HepG2 (cell line): ENCODE measurements around the gene NELFCD. TPM values are rescaled to one million over a fixed set of nuclear protein-coding genes. Genes with fewer than 3 reads are reported as not detected.
A peak's percentile ranks its signal among the peaks of the same experiment; 100 is the strongest.

ENCODE experiments used
- ARHGAP35 ChIP-seq: sonication (generic); formaldehyde crosslinking; IDR thresholded peaks from 2 replicates; pipeline ENCODE4 v1.9.0; 2022; ENCODE audit warnings: mild to moderate bottlenecking, inconsistent platforms, moderate library complexity, missing genetic modification reagents, borderline replicate concordance
- HCFC1 ChIP-seq: fragments of 150-350 bp; IDR thresholded peaks from 2 replicates; pipeline ENCODE4 v1.6.1; 2014; ENCODE audit warnings: low read depth, low read length
- HDAC2 ChIP-seq: sonication (generic); formaldehyde crosslinking; IDR thresholded peaks from 2 replicates; pipeline ENCODE4 v1.4.0; 2020; ENCODE audit warnings: missing genetic modification reagents
- MIXL1 ChIP-seq: IDR thresholded peaks from 2 replicates; pipeline ENCODE4 v1.6.1; 2016
- MYC ChIP-seq: sonication (generic); formaldehyde crosslinking; IDR thresholded peaks from 2 replicates; pipeline ENCODE4 v1.9.0; 2021; ENCODE audit warnings: missing genetic modification reagents, borderline replicate concordance
- NFYC ChIP-seq: IDR thresholded peaks from 2 replicates; pipeline ENCODE4 v1.6.1; 2016; ENCODE audit warnings: missing genetic modification reagents, missing compliant biosample characterization
- REPIN1 ChIP-seq: sonication (generic); formaldehyde crosslinking; IDR thresholded peaks from 2 replicates; pipeline ENCODE4 v1.8.0; 2022; ENCODE audit warnings: missing genetic modification reagents, low read depth, mild to moderate bottlenecking, borderline replicate concordance
- TMF1 ChIP-seq: sonication (generic); formaldehyde crosslinking; IDR thresholded peaks from 2 replicates; pipeline ENCODE4 v1.8.1; 2022; ENCODE audit warnings: low read depth, missing genetic modification reagents
- ZNF121 ChIP-seq: sonication (generic); formaldehyde crosslinking; IDR thresholded peaks from 2 replicates; pipeline ENCODE4 v1.5.0; 2020; ENCODE audit warnings: mild to moderate bottlenecking, missing genetic modification reagents
- ZNF720 ChIP-seq: sonication (generic); formaldehyde crosslinking; IDR thresholded peaks from 2 replicates; pipeline ENCODE4 v1.4.0; 2020; ENCODE audit warnings: missing genetic modification reagents
- ZNF772 ChIP-seq: sonication (generic); formaldehyde crosslinking; IDR thresholded peaks from 2 replicates; pipeline ENCODE4 v1.5.0; 2020; ENCODE audit warnings: mild to moderate bottlenecking, missing genetic modification reagents
- ZZZ3 ChIP-seq: sonication (generic); formaldehyde crosslinking; IDR thresholded peaks from 2 replicates; pipeline ENCODE4 v1.4.0; 2020; ENCODE audit warnings: missing genetic modification reagents, mild to moderate bottlenecking, borderline replicate concordance
- polyA plus RNA-seq, 8 experiments: library from polyadenylated mRNA; depleted of rRNA in 3 of 8; stranded (reverse) in 7 of 8; unstranded in 1 of 8; fragments of >200 nt; fragmentation: Illumina TruSeq in 4 of 8; extraction: Trizol in 4 of 8; gene quantifications; 2 replicates each; pipeline versions ENCODE4 v1.2.1 to v1.2.3, GENCODE V29; 2011 to 2016; ENCODE audit warnings: low read depth in 4 of 8, missing spikeins in 1 of 8, mixed read lengths in 1 of 8; ENCODE audit not compliant: insufficient read depth in 1 of 8
- total RNA-seq, 5 experiments: library from RNA; depleted of rRNA; stranded (reverse); fragments of >200 nt; fragmentation: Illumina TruSeq; extraction: Trizol; gene quantifications; 2 replicates each; pipeline ENCODE4 v1.2.3, GENCODE V29; 2016; ENCODE audit warnings: low read depth in 1 of 5
- TF ChIP-seq, protein P1 (sequence below): sonication (generic); formaldehyde crosslinking; IDR thresholded peaks from 2 replicates; pipeline ENCODE4 v1.5.1; 2020; ENCODE audit warnings: missing genetic modification reagents, mild to moderate bottlenecking, borderline replicate concordance
- TF ChIP-seq, protein P2 (sequence below): sonication (generic); formaldehyde crosslinking; IDR thresholded peaks from 2 replicates; pipeline ENCODE4 v1.5.1; 2020; ENCODE audit warnings: missing genetic modification reagents, mild to moderate bottlenecking, borderline replicate concordance
- TF ChIP-seq, protein P3 (sequence below): IDR thresholded peaks from 2 replicates; pipeline ENCODE4 v1.6.1; 2016
- TF ChIP-seq, protein P4 (sequence below): sonication (generic); formaldehyde crosslinking; conservative IDR thresholded peaks from 2 replicates; pipeline ENCODE4 v1.4.0; 2020; ENCODE audit warnings: missing genetic modification reagents
- TF ChIP-seq, protein P5 (sequence below): sonication (generic); formaldehyde crosslinking; IDR thresholded peaks from 2 replicates; pipeline ENCODE4 v1.8.0; 2023; ENCODE audit warnings: mild to moderate bottlenecking, missing genetic modification reagents
- TF ChIP-seq, protein P6 (sequence below): sonication (generic); formaldehyde crosslinking; IDR thresholded peaks from 2 replicates; pipeline ENCODE4 v1.4.0; 2020; ENCODE audit warnings: low read depth, mild to moderate bottlenecking, missing genetic modification reagents

The NELFCD gene
- total and polyA plus RNA-seq, 2 of the 13 experiments (the other 11 are each of a cell fraction or from before 2014, with no cell fraction given) = 159 to 203 TPM

DNA sequence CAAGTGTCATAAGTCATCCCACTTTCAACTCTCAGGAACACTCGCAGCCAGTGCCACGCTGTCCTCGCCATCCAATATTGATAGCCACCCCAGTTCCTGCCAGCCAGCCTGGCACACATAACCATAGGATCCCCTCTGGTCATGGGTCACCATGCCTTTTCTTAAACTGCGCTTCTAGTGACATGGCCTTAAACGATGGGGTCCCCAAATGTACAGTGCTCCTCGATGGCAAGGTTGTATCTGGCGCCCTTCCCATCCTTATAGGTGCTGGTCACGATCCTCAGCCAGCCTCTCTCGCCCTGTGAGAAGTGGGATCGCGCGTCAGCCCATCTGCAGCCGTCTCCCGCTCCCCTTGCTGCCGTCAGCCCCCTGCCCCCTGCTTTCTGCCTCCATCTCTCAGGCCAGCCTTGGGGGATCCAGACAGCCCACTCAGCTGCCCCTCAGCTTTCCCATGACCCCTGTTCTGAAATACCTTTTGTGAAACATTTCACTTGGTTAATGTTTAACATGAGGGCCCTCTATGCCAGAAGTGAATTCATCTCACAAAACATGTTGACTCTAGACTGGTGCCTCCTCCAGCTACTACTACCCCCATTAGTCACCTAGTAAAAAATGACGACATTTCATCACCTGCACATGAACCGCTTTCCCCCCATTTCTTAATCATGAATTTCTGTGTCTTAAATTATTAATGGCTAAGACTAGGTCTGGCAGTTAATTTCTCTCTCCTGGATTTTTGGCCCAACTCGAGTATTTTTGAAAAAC is 14.6 kb downstream of the NELFCD start (continued):
- TF ChIP-seq TMF1 (no peak), ZNF720 (no peak), MIXL1 (peak; percentile 82), ZNF772 (CRISPR knock-in tag) (no peak), HCFC1 (no peak; the same call in 1 of the 2 replicates), REPIN1 (CRISPR knock-in tag) (no peak; the same call in 1 of the 2 replicates), ZNF121 (CRISPR knock-in tag) (no peak), HDAC2 (CRISPR knock-in tag) (no peak; the same call in 1 of the 2 replicates), ZZZ3 (CRISPR knock-in tag) (no peak), NFYC (no peak), MYC (CRISPR knock-in tag) (peak; percentile 45; the same call in 1 of the 2 replicates), ARHGAP35 (CRISPR knock-in tag) (peak; percentile 50; the same call in 1 of the 2 replicates)
- TF ChIP-seq, protein P1, sequence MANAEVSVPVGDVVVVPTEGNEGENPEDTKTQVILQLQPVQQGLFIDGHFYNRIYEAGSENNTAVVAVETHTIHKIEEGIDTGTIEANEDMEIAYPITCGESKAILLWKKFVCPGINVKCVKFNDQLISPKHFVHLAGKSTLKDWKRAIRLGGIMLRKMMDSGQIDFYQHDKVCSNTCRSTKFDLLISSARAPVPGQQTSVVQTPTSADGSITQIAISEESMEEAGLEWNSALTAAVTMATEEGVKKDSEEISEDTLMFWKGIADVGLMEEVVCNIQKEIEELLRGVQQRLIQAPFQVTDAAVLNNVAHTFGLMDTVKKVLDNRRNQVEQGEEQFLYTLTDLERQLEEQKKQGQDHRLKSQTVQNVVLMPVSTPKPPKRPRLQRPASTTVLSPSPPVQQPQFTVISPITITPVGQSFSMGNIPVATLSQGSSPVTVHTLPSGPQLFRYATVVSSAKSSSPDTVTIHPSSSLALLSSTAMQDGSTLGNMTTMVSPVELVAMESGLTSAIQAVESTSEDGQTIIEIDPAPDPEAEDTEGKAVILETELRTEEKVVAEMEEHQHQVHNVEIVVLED = no peak; the same call in 1 of the 2 replicates
- TF ChIP-seq, protein P2, sequence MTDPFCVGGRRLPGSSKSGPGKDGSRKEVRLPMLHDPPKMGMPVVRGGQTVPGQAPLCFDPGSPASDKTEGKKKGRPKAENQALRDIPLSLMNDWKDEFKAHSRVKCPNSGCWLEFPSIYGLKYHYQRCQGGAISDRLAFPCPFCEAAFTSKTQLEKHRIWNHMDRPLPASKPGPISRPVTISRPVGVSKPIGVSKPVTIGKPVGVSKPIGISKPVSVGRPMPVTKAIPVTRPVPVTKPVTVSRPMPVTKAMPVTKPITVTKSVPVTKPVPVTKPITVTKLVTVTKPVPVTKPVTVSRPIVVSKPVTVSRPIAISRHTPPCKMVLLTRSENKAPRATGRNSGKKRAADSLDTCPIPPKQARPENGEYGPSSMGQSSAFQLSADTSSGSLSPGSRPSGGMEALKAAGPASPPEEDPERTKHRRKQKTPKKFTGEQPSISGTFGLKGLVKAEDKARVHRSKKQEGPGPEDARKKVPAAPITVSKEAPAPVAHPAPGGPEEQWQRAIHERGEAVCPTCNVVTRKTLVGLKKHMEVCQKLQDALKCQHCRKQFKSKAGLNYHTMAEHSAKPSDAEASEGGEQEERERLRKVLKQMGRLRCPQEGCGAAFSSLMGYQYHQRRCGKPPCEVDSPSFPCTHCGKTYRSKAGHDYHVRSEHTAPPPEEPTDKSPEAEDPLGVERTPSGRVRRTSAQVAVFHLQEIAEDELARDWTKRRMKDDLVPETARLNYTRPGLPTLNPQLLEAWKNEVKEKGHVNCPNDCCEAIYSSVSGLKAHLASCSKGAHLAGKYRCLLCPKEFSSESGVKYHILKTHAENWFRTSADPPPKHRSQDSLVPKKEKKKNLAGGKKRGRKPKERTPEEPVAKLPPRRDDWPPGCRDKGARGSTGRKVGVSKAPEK (CRISPR knock-in tag) = no peak
- TF ChIP-seq, protein P3, sequence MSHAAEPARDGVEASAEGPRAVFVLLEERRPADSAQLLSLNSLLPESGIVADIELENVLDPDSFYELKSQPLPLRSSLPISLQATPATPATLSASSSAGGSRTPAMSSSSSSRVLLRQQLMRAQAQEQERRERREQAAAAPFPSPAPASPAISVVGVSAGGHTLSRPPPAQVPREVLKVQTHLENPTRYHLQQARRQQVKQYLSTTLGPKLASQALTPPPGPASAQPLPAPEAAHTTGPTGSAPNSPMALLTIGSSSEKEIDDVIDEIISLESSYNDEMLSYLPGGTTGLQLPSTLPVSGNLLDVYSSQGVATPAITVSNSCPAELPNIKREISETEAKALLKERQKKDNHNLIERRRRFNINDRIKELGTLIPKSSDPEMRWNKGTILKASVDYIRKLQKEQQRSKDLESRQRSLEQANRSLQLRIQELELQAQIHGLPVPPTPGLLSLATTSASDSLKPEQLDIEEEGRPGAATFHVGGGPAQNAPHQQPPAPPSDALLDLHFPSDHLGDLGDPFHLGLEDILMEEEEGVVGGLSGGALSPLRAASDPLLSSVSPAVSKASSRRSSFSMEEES (CRISPR knock-in tag) = peak; percentile 54
- TF ChIP-seq, protein P4, sequence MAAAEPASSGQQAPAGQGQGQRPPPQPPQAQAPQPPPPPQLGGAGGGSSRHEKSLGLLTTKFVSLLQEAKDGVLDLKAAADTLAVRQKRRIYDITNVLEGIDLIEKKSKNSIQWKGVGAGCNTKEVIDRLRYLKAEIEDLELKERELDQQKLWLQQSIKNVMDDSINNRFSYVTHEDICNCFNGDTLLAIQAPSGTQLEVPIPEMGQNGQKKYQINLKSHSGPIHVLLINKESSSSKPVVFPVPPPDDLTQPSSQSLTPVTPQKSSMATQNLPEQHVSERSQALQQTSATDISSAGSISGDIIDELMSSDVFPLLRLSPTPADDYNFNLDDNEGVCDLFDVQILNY = no peak
- TF ChIP-seq, protein P5, sequence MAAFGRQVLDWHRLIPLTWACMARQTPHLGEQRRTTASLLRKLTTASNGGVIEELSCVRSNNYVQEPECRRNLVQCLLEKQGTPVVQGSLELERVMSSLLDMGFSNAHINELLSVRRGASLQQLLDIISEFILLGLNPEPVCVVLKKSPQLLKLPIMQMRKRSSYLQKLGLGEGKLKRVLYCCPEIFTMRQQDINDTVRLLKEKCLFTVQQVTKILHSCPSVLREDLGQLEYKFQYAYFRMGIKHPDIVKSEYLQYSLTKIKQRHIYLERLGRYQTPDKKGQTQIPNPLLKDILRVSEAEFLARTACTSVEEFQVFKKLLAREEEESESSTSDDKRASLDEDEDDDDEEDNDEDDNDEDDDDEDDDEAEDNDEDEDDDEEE (CRISPR knock-in tag) = no peak
- TF ChIP-seq, protein P6, sequence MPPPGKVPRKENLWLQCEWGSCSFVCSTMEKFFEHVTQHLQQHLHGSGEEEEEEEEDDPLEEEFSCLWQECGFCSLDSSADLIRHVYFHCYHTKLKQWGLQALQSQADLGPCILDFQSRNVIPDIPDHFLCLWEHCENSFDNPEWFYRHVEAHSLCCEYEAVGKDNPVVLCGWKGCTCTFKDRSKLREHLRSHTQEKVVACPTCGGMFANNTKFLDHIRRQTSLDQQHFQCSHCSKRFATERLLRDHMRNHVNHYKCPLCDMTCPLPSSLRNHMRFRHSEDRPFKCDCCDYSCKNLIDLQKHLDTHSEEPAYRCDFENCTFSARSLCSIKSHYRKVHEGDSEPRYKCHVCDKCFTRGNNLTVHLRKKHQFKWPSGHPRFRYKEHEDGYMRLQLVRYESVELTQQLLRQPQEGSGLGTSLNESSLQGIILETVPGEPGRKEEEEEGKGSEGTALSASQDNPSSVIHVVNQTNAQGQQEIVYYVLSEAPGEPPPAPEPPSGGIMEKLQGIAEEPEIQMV = no peak
